HepG2 (cell line): ENCODE measurements around the gene DEPDC5. TPM values are rescaled to one million over a fixed set of nuclear protein-coding genes. Genes with fewer than 3 reads are reported as not detected.

ENCODE experiments used
- ARID3A ChIP-seq: IDR thresholded peaks from 2 replicates; pipeline ENCODE4 v1.6.1; 2012; ENCODE audit warnings: low read depth, low read length, improper control_type of control experiment
- FLYWCH1 ChIP-seq: sonication (generic); formaldehyde crosslinking; IDR thresholded peaks from 2 replicates; pipeline ENCODE4 v1.8.1; 2023; ENCODE audit warnings: mild to moderate bottlenecking, missing genetic modification reagents
- HNF1A ChIP-seq, 2 experiments: sonication (generic) in 1 of 2; formaldehyde crosslinking in 1 of 2; IDR thresholded peaks; 2 replicates each; pipeline versions ENCODE4 v1.4.0 to v1.6.1; 2016 to 2020; ENCODE audit warnings: borderline replicate concordance in 1 of 2, low read depth in 1 of 2, mild to moderate bottlenecking in 1 of 2, missing genetic modification reagents in 1 of 2
- KDM3A ChIP-seq: IDR thresholded peaks from 2 replicates; pipeline ENCODE4 v1.6.1; 2018; ENCODE audit warnings: low read depth, missing compliant biosample characterization
- MEIS2 ChIP-seq: sonication (generic); formaldehyde crosslinking; IDR thresholded peaks from 2 replicates; pipeline ENCODE4 v1.9.0; 2021; ENCODE audit warnings: mild to moderate bottlenecking, missing genetic modification reagents
- NAIF1 ChIP-seq: sonication (generic); formaldehyde crosslinking; IDR thresholded peaks from 2 replicates; pipeline ENCODE4 v1.5.0; 2020; ENCODE audit warnings: mild to moderate bottlenecking, missing genetic modification reagents, borderline replicate concordance
- NFRKB ChIP-seq: fragments of 450-650 bp; IDR thresholded peaks from 2 replicates; pipeline ENCODE4 v1.6.1; 2017
- SMAD3 ChIP-seq: sonication (generic); formaldehyde crosslinking; IDR thresholded peaks from 2 replicates; pipeline ENCODE4 v1.4.0; 2020; ENCODE audit warnings: missing genetic modification reagents
- TBX3 ChIP-seq: fragments of 450-650 bp; IDR thresholded peaks from 2 replicates; pipeline ENCODE4 v1.6.1; 2017; ENCODE audit warnings: antibody characterized with exemption, mild to moderate bottlenecking, inconsistent platforms, borderline replicate concordance
- TMF1 ChIP-seq: sonication (generic); formaldehyde crosslinking; IDR thresholded peaks from 2 replicates; pipeline ENCODE4 v1.8.1; 2022; ENCODE audit warnings: low read depth, missing genetic modification reagents
- ZBTB10 ChIP-seq: sonication (generic); formaldehyde crosslinking; IDR thresholded peaks from 2 replicates; pipeline ENCODE4 v1.4.0; 2020; ENCODE audit warnings: missing genetic modification reagents, borderline replicate concordance
- ZFP41 ChIP-seq: sonication (generic); formaldehyde crosslinking; IDR thresholded peaks from 2 replicates; pipeline ENCODE4 v1.4.0; 2020; ENCODE audit warnings: mild to moderate bottlenecking, missing genetic modification reagents, borderline replicate concordance
- ZNF10 ChIP-seq: sonication (generic); formaldehyde crosslinking; IDR thresholded peaks from 2 replicates; pipeline ENCODE4 v1.4.0; 2020; ENCODE audit warnings: mild to moderate bottlenecking, low read depth, missing genetic modification reagents, borderline replicate concordance
- ZNF230 ChIP-seq: sonication (generic); formaldehyde crosslinking; IDR thresholded peaks from 2 replicates; pipeline ENCODE4 v1.4.0; 2020; ENCODE audit warnings: mild to moderate bottlenecking, missing genetic modification reagents
- ZNF605 ChIP-seq: sonication (generic); formaldehyde crosslinking; IDR thresholded peaks from 2 replicates; pipeline ENCODE4 v1.8.0; 2022; ENCODE audit warnings: mild to moderate bottlenecking, missing genetic modification reagents
- polyA plus RNA-seq, 8 experiments: library from polyadenylated mRNA; depleted of rRNA in 3 of 8; stranded (reverse) in 7 of 8; unstranded in 1 of 8; fragments of >200 nt; fragmentation: Illumina TruSeq in 4 of 8; extraction: Trizol in 4 of 8; gene quantifications; 2 replicates each; pipeline versions ENCODE4 v1.2.1 to v1.2.3, GENCODE V29; 2011 to 2016; ENCODE audit warnings: low read depth in 4 of 8, missing spikeins in 1 of 8, mixed read lengths in 1 of 8; ENCODE audit not compliant: insufficient read depth in 1 of 8
- total RNA-seq, 5 experiments: library from RNA; depleted of rRNA; stranded (reverse); fragments of >200 nt; fragmentation: Illumina TruSeq; extraction: Trizol; gene quantifications; 2 replicates each; pipeline ENCODE4 v1.2.3, GENCODE V29; 2016; ENCODE audit warnings: low read depth in 1 of 5
- TF ChIP-seq, protein P1 (sequence below): sonication (generic); formaldehyde crosslinking; IDR thresholded peaks from 2 replicates; pipeline ENCODE4 v1.4.0; 2020; ENCODE audit warnings: missing genetic modification reagents
- TF ChIP-seq, protein P2 (sequence below): IDR thresholded peaks from 2 replicates; pipeline ENCODE4 v1.6.1; 2018; ENCODE audit warnings: missing genetic modification reagents, mild to moderate bottlenecking, missing compliant biosample characterization

The DEPDC5 gene
- total and polyA plus RNA-seq, 2 of the 13 experiments (the other 11 are each of a cell fraction or from before 2014, with no cell fraction given), result 9.8 to 12.4 TPM

DNA sequence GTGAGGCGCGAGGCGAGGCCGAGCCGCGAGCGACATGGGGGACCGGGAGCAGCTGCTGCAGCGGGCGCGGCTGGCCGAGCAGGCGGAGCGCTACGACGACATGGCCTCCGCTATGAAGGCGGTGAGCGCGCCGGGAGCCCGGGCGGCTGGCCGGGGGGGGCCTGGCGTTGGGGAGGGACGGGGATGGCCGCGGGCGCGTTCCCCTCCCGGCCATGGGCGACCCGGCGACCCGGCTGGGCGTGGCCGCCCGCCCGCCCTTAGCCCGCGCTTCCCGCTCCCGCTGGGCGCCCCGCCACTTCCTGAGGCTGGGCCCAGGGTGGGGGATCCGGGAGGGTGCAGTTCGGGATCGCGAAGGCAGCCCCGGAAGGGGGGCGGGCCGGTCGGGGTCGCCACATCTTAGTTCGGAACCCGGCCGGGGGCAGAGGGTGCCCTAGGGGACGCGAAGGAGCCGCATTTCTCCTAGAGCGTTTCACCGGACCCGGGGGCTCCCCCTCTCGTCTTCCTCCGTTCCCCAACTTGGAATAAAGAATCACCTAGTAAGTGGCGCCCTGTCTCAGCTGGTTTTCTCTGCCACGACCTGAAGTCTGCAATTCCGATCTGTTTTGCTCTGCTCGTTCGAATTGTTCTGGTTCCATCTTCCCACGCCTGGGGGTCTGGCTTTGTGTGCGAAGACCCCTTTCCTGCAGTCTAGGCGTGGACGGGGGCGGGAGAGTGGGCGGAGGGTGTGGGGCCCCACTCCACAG is 191.1 kb downstream of the DEPDC5 start (continued):
- TF ChIP-seq HNF1A (IDR thresholded peaks at IDR 0.05; ENCODE audit: low read depth), result no peak
- TF ChIP-seq HNF1A (CRISPR knock-in tag; IDR thresholded peaks at IDR 0.05; ENCODE audit: borderline replicate concordance), result no peak
- no peak for TF ChIP-seq SMAD3
- no peak for TF ChIP-seq FLYWCH1 (CRISPR knock-in tag)
- no peak for TF ChIP-seq ZBTB10 (CRISPR knock-in tag)
- TF ChIP-seq ZNF605, result peak; percentile 58; the same call in 1 of the 2 replicates
- no peak for TF ChIP-seq NAIF1 (CRISPR knock-in tag)
- no peak for TF ChIP-seq ZNF230 (CRISPR knock-in tag)
- no peak for TF ChIP-seq ZFP41 (CRISPR knock-in tag)
- TF ChIP-seq, protein P1, sequence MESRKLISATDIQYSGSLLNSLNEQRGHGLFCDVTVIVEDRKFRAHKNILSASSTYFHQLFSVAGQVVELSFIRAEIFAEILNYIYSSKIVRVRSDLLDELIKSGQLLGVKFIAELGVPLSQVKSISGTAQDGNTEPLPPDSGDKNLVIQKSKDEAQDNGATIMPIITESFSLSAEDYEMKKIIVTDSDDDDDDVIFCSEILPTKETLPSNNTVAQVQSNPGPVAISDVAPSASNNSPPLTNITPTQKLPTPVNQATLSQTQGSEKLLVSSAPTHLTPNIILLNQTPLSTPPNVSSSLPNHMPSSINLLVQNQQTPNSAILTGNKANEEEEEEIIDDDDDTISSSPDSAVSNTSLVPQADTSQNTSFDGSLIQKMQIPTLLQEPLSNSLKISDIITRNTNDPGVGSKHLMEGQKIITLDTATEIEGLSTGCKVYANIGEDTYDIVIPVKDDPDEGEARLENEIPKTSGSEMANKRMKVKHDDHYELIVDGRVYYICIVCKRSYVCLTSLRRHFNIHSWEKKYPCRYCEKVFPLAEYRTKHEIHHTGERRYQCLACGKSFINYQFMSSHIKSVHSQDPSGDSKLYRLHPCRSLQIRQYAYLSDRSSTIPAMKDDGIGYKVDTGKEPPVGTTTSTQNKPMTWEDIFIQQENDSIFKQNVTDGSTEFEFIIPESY (CRISPR knock-in tag), result no peak
- no peak for TF ChIP-seq TMF1 (CRISPR knock-in tag)
- no peak for TF ChIP-seq ARID3A
- TF ChIP-seq KDM3A, result no peak
- TF ChIP-seq, protein P2, sequence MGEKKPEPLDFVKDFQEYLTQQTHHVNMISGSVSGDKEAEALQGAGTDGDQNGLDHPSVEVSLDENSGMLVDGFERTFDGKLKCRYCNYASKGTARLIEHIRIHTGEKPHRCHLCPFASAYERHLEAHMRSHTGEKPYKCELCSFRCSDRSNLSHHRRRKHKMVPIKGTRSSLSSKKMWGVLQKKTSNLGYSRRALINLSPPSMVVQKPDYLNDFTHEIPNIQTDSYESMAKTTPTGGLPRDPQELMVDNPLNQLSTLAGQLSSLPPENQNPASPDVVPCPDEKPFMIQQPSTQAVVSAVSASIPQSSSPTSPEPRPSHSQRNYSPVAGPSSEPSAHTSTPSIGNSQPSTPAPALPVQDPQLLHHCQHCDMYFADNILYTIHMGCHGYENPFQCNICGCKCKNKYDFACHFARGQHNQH (CRISPR knock-in tag), result no peak
- no peak for TF ChIP-seq NFRKB
- TF ChIP-seq MEIS2 (CRISPR knock-in tag), result peak; percentile 75
- TF ChIP-seq TBX3, result no peak
- TF ChIP-seq ZNF10 (CRISPR knock-in tag), result no peak
